ENCODE results near the gene IQUB.
"Not testable (repeated sequence)": the region's sequence is repeated elsewhere in the genome, so short reads cannot be mapped to it uniquely, and the experiment has no call there.

Gene IQUB

DNA sequence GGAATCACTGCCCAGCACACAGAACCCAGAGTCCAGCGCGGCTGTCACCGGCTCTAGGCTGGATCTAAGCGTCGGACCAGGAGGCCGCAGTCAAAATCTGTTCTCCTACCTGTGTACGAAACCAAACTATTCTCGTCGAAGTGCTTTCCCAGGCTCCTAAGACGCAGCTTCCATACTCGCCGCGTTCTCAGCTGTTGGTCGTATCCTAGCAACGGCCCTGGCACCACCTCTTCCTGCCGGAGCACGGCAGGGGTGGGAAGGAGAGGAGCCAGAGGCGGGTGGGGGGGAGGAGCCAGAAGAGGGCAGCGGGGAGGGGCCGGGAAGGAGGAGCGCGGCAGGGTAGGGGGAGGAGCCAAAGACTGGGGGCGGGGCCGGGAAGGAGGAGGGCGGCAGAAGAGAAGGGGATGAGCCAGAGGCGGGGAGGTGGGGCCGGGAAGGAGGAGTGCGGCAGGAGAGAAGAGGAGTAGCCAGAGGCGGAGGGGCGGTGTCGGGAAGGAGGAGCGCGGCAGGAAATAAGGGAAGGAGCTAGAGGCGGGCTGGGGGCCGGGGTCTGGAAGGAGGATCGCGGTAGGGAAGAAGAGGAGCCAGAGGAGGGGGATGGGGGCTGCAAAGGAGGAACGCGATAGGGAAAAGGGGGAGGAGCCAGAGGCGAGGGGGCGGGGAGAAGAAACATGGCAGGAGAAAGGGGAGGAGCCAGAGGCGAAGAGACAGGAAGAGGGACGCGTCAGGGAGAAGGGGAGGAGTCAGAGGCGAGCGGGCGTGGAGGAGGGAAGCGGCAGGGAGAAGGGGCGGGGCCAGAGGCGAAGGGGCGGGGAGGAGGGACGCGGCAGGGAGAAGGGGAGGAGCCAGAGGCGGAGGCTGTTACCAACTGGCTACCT, at the start of gene IQUB:
Gene IQUB, minus strand, starts transcription at position 213 of the 878 bp plus-strand sequence. CDS start 22,255 bp downstream, outside the sequence.
- no peak for DNase-seq (ENCODE audit: low read depth)

DNA sequence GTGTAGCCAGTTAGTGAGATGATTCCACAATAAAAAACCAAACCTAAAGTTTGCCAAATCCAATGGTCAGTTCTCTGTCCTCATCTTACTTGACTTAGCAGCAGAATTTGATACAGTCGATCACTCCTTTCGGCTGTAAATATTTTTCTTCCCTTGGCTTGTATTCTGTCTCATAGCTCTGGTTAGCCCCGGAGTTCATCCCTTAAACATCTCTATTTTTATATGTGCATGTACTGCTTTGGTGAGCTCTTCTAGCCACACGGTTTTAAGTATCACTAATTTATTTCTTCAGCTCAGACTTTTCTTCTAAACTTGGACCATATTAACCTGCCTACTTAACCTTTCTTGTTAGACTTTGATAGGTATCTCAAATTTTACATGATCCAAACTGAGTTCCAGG, 49.4 kb upstream of the IQUB start:
- no peak for DNase-seq (ENCODE audit: low read depth)

DNA sequence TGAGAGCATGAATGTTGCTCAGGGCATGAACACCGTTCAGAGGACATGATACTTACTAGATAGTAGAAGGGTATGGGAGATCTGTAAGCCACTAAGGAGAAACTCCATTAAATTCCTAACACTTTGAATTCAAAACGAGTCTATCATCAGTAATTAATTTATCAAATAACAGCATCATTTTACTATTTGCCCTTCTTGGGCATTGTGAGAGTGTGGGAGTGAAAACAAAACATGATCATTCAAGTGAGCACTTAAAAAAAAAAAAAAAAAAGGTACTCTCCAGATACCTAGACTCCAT, 46.7 kb upstream of the IQUB start:
- DNase-seq (ENCODE audit: low read depth) = no peak

DNA sequence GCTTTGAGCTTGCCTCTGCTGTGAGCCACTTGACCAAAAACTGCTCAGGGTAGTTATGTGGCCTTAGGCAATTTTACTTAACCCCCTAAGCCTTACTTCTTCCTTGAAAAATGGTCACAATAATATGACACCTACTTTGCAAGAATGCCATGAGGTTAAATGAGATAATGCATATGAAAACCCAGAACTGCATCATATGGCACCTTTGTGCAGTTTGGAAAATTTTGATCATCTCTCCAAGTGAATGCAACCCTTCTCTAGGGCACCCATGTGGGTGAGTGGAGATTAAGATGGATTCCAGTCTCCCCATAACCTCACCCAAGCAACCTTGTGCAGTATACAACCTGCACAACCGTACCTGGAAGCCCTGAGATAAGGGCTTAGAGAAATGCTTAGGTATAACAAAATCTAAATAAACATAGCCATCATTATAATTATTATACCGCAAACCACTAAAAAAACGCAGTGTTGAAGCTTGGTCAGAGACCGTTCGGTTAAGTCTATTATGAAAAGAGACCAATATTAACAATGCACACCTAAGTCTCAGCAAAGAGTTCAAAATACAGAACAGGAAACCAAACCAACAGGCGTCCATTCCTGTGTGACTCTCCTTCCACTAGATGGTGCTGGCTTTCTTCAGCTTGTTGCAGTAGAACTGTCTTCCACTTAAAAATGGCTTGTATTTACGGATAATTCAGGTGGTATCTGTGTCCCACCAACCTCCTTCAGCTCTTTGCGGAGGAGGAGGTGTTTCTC, 46.2 kb upstream of the IQUB start:
- DNase-seq (ENCODE audit: low read depth) = no peak

DNA sequence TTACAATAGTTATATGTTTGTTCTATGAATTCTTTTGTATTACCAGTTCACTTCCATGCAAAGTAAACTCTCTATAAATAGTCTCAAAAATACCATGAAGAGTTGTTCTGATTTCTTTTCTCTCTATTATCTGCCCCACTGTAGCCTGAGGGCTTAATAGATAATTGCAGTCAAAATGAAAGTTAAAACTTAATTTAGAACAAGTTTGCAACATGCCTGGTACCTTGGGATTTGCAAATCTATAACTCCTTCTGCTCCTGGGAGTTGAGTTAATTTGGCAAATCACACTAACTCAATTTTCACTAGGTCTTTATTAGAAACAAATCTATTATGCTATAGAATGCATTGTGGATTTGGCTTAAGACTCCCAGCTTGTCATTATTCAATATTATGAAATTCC, 45.0 kb upstream of the IQUB start:
- DNase-seq (ENCODE audit: low read depth) = no peak

GRCh38 chr7:123573896-123574467, 39.6 kb upstream of the IQUB start:
- no peak for DNase-seq (ENCODE audit: low read depth)

GRCh38 chr7:123573341-123573740, 38.9 kb upstream of the IQUB start:
- no peak for DNase-seq (ENCODE audit: low read depth)

GRCh38 chr7:123571684-123572083, 37.3 kb upstream of the IQUB start:
- DNase-seq (ENCODE audit: low read depth) = no peak

DNA sequence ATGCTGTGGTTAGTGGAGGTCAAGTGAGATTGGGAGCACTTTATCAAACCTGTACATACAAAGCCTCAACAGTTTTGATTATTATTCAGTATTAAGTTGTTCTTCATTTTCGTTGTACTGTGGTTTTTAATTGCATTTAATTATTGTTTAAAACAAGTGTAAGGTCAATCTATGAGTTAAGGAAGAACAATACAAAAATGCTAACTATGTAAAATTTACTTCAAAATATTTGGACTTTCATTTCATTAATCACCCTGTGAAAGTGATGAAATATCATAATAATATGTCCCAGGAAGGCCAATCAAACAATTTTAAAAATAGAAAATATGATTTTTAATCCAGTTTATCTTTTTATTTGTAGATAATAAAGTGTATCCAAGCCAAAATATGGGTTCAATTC, 36.8 kb upstream of the IQUB start:
- DNase-seq (ENCODE audit: low read depth) = no peak

DNA sequence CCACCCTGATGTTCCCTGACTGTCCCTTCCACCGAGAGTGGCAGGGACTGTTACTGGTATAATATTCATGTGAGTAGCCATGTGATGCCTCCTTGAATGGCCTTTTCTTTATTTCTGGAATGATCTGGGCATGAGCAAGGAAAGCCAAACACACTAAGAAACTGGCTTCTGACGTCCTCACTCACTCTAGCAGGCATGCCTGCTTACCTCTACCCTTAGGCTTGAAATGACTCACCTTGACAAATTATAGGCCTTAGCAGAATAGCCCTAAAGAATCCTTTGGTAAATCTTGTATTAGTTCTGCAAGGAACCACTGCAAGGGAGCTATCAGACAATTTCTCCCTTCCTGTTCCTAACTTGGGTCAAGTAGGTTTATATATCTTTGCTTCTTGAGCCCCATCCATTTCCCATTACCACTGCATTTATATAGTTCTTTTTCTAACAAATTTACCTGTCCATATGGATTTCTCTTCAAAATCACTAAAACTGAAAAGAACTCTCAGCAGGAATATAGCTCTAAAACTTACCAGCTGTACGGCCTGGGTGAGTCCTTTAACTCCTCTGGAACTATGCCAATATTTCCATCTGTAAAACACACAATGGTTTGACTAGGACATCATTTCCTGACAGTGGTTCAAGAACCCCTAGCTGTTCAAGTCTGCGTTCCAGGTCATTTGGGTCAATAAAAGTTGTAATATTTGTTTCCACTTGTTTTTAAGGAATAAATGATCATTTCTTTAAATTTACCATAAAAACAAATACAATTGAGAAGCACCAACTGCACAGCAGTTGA, 36.2 kb upstream of the IQUB start:
- DNase-seq (ENCODE audit: low read depth) = no peak

- no peak for DNase-seq (ENCODE audit: low read depth)
Observed at GRCh38 chr7:123569352-123570010, 35.1 kb upstream of the IQUB start.

DNA sequence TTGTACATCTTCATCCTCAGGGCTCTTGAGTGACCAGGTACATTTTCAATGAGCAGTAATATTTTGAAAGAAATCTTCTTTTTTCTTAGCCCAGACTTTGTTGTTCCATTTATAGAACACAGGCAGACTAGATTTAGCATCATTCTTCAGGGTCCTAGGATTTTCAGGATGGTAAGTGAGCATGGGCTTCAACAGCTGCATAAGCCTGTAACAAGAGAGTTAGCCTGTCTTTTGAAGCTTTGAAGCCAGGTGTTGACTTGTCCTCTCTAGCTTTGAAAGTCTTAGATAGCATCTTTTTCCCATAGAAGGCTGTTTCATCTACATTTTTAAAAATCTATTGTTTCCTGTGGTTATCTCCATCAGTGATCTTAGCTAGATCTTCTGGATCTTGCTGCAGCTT, 27.7 kb upstream of the IQUB start:
- DNase-seq (ENCODE audit: low read depth) = no peak

DNA sequence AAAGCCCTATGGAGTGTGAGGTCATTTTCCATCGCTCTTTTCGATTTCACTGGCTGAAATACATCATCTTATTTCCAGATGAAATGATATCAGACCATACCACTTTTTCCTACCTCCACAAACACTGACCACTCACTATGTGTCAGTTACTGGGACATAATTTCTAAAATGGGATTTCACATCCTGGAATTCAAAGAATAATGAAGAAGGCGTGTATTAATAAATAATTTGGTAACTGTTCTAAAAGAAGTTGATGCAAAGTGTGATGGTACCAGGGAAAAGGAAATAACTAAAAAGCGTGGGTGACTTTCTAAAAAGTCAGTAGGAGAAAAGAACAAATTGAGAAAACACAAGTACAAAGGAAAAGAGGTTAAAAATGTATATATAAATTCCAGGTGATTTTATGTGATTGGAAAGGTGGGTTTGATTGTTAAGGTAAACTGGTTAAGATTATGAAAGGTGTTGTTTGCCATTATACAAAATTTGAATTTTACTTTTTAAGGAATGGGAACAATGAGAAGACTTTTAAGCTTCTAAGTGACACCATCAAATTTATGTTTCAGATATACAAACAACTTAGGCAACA, 24.0 kb upstream of the IQUB start:
- no peak for DNase-seq (ENCODE audit: low read depth)

GRCh38 chr7:123557398-123558288, 23.2 kb upstream of the IQUB start, which contains the start of gene NDUFA5:
NDUFA5 (minus strand) TSS chr7:123557818; CDS start chr7:123557795, 23 bp downstream.
- peak; percentile 92 for DNase-seq (ENCODE audit: low read depth)

- no peak for DNase-seq (ENCODE audit: low read depth)
Observed at GRCh38 chr7:123557016-123557397, 22.6 kb upstream of the IQUB start.

GRCh38 chr7:123555484-123555883, 21.1 kb upstream of the IQUB start:
- no peak for DNase-seq (ENCODE audit: low read depth)

- DNase-seq (ENCODE audit: low read depth) = no peak
Observed at GRCh38 chr7:123553159-123553558, 18.8 kb upstream of the IQUB start.

DNA sequence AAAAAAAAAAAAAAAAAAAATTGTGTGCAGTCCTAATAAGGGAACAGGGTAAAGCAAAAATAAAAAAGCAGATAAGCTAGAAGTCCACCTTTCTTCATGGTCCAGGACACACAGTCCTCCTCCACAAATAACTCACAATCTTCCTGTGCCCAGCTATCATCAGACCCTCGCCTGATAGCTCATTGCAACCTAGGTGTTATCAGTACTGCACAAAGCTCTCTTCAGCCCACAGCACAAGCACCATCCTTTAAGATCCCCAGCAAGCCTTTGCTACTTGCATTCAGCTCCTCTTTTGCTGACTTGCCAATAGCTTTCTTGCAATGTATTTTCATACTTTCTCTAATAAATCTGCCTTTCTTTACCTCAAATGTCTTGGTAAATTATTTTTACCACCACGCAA, 18.2 kb upstream of the IQUB start:
- no peak for DNase-seq (ENCODE audit: low read depth)

- DNase-seq (ENCODE audit: low read depth) = not testable (repeated sequence)
Observed at GRCh38 chr7:123552134-123552533, 17.7 kb upstream of the IQUB start.

DNA sequence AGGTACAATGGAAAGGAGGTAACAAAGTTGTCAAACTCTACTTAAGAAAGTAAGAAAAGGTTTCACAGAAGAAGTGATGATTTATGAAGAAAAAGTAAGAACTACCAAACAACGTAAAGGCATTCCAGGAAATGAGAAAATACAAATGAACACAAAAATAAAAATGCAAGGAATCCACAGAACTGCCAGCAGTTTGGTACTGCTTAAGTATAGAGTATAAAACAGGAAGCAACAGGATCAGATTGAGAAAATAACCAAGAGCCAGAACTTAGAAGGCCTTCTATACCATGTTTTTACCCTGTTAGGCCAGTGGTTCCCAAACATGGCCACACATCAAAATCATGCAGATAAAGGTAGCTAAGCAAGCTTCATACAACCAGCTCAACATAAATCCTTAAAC, 14.0 kb upstream of the IQUB start:
- no peak for DNase-seq (ENCODE audit: low read depth)

Measured in HS-5 (cell line).